K562 (cell line): ENCODE measurements around the gene CS. TPM values are rescaled to one million over a fixed set of nuclear protein-coding genes. Genes with fewer than 3 reads are reported as not detected.

Experiments
- ASH1L ChIP-seq: fragments of 450-650 bp; IDR thresholded peaks from 2 replicates; pipeline ENCODE4 v1.6.1; 2018; ENCODE audit warnings: borderline replicate concordance, mild to moderate bottlenecking, low read depth; ENCODE audit not compliant: partially characterized antibody
- BDP1 ChIP-seq: IDR thresholded peaks from 3 replicates; pipeline ENCODE4 v1.6.1; 2011; ENCODE audit not compliant: insufficient read length, insufficient read depth
- BMI1 ChIP-seq: fragments of 150-350 bp; IDR thresholded peaks from 2 replicates; pipeline ENCODE4 v1.6.1; 2014; ENCODE audit warnings: low read length
- BRF2 ChIP-seq: IDR thresholded peaks from 3 replicates; pipeline ENCODE4 v1.6.1; 2011; ENCODE audit warnings: borderline replicate concordance, mild to moderate bottlenecking; ENCODE audit not compliant: insufficient read length, insufficient read depth
- CHD2 ChIP-seq: IDR thresholded peaks from 2 replicates; pipeline ENCODE4 v1.6.1; 2011; ENCODE audit warnings: low read depth, low read length
- EGR1 ChIP-seq: fragments of 450-650 bp; conservative IDR thresholded peaks from 2 replicates; pipeline ENCODE4 v1.6.1; 2017; ENCODE audit warnings: mild to moderate bottlenecking
- ETV1 ChIP-seq: fragments of 450-650 bp; conservative IDR thresholded peaks from 2 replicates; pipeline ENCODE4 v1.6.1; 2016; ENCODE audit warnings: missing genetic modification characterization, control low read depth, low read depth, missing compliant biosample characterization
- FIP1L1 ChIP-seq: fragments of 200-400 bp; formaldehyde crosslinking; IDR thresholded peaks from 2 replicates; pipeline ENCODE4 v1.6.1; 2018; ENCODE audit warnings: mild to moderate bottlenecking, low read depth, low read length; ENCODE audit not compliant: poor library complexity, severe bottlenecking
- GABPB2 ChIP-seq: fragments of 250-450 bp; sonication (Bioruptor Pico); conservative IDR thresholded peaks from 2 replicates; pipeline ENCODE4 v1.5.1; 2021; ENCODE audit warnings: mild to moderate bottlenecking
- HES1 ChIP-seq: fragments of 450-650 bp; IDR thresholded peaks from 2 replicates; pipeline ENCODE4 v1.6.1; 2016; ENCODE audit warnings: low read depth, mild to moderate bottlenecking, moderate library complexity
- JUN ChIP-seq, 2 experiments: sonication (generic) in 1 of 2; formaldehyde crosslinking in 1 of 2; IDR thresholded peaks; 2 replicates each; pipeline versions ENCODE4 v1.6.1 to v1.8.0; 2012 to 2022; ENCODE audit warnings: borderline replicate concordance in 2 of 2, mild to moderate bottlenecking in 2 of 2, improper control_type of control experiment in 1 of 2, low read depth in 1 of 2, low read length in 1 of 2, missing genetic modification reagents in 1 of 2
- KDM5B ChIP-seq: fragments of 200-600 bp; sonication (generic); IDR thresholded peaks from 2 replicates; pipeline ENCODE4 v1.6.1; 2012; ENCODE audit warnings: low read depth, mild to moderate bottlenecking, moderate library complexity, low read length, control low read depth, inconsistent platforms; ENCODE audit not compliant: insufficient replicate concordance
- MBD2 ChIP-seq: sonication (generic); IDR thresholded peaks from 2 replicates; pipeline ENCODE4 v1.6.1; 2016; ENCODE audit warnings: low read depth, borderline replicate concordance
- MXD1 ChIP-seq: fragments of 250-450 bp; sonication (Bioruptor Pico); IDR thresholded peaks from 2 replicates; pipeline ENCODE4 v1.8.0; 2021; ENCODE audit warnings: borderline replicate concordance, mild to moderate bottlenecking, moderate library complexity; ENCODE audit not compliant: poor library complexity, severe bottlenecking
- RBM25 ChIP-seq: fragments of 200-400 bp; formaldehyde crosslinking; IDR thresholded peaks from 2 replicates; pipeline ENCODE4 v1.6.1; 2018; ENCODE audit warnings: low read length, low read depth, moderate library complexity; ENCODE audit not compliant: severe bottlenecking
- SAFB ChIP-seq: fragments of 200-400 bp; formaldehyde crosslinking; IDR thresholded peaks from 2 replicates; pipeline ENCODE4 v1.6.1; 2017; ENCODE audit warnings: low read depth, low read length, borderline replicate concordance
- SPI1 ChIP-seq: IDR thresholded peaks from 2 replicates; pipeline ENCODE4 v1.6.1; 2011; ENCODE audit warnings: low read depth, low read length, control low read depth, borderline replicate concordance
- SRSF7 ChIP-seq: fragments of 200-400 bp; formaldehyde crosslinking; optimal IDR thresholded peaks from 2 replicates; pipeline ENCODE3; 2017; ENCODE audit warnings: mild to moderate bottlenecking, low read depth, low read length
- TAF15 ChIP-seq: fragments of 200-400 bp; formaldehyde crosslinking; IDR thresholded peaks from 2 replicates; pipeline ENCODE4 v1.6.1; 2017; ENCODE audit warnings: mild to moderate bottlenecking, low read depth, low read length, moderate library complexity
- TEAD4 ChIP-seq, 2 experiments: sonication (generic) in 1 of 2; formaldehyde crosslinking in 1 of 2; IDR thresholded peaks; 2 replicates each; pipeline versions ENCODE4 v1.6.1 to v1.8.0; 2012 to 2022; ENCODE audit warnings: borderline replicate concordance in 1 of 2, inconsistent platforms in 1 of 2, low read length in 1 of 2, mild to moderate bottlenecking in 1 of 2, missing genetic modification reagents in 1 of 2
- ZFPM2 ChIP-seq: fragments of 250-450 bp; sonication (Bioruptor Pico); IDR thresholded peaks from 2 replicates; pipeline ENCODE4 v1.5.1; 2022; ENCODE audit warnings: mild to moderate bottlenecking
- ZNF639 ChIP-seq, 2 experiments: fragments of 200-800 bp in 1 of 2; sonication (Bioruptor generic) in 1 of 2; sonication (generic) in 1 of 2; formaldehyde crosslinking in 1 of 2; IDR thresholded peaks in 1 of 2; conservative IDR thresholded peaks in 1 of 2; 2 replicates each; pipeline versions ENCODE4 v1.5.0 to v1.6.1; 2016 to 2020; ENCODE audit warnings: missing compliant biosample characterization in 1 of 2, missing genetic modification characterization in 1 of 2, missing genetic modification reagents in 1 of 2
- polyA plus RNA-seq, 8 experiments: library from polyadenylated mRNA; depleted of rRNA in 4 of 8; stranded (reverse) in 5 of 8; unstranded in 3 of 8; fragments of >200 nt; fragmentation: Nextera tagmentation in 2 of 8; fragmentation: Illumina TruSeq in 1 of 8; extraction: Ambion mirVana in 2 of 8; extraction: Trizol in 1 of 8; gene quantifications; 2 replicates each; pipeline versions ENCODE4 v1.2.1 to v1.2.3, GENCODE V29; 2011 to 2014; ENCODE audit warnings: inconsistent platforms in 1 of 8, missing spikeins in 1 of 8
- total RNA-seq, 7 experiments: library from RNA; depleted of rRNA in 6 of 7; stranded (reverse); fragments of >200 nt in 6 of 7; fragmentation: Illumina TruSeq in 2 of 7; extraction: Trizol in 2 of 7; gene quantifications; 2 replicates each; pipeline versions ENCODE4 v1.2.1 to v1.2.3, GENCODE V29; 2011 to 2021; ENCODE audit warnings: low replicate concordance in 1 of 7

Gene CS
- total and polyA plus RNA-seq, 9 of the 15 experiments (the other 6 are each of a cell fraction or from before 2014, with no cell fraction given) = 99.9 to 390 (median 149) TPM

GRCh38 chr12:56224102-56224701 lies 75.9 kb downstream of the CS start, which contains the start of gene NABP2 (continued):
- TF ChIP-seq BRF2 (no peak), RBM25 (peak; percentile 99), ZNF639 (CRISPR knock-in tag; conservative IDR thresholded peaks at IDR 0.05 in 1 of 2, IDR thresholded peaks at IDR 0.05 in 1 of 2) (peak in 1 of 2 experiments; percentile 67; a peak in 1 of 4 replicates), CHD2 (peak; percentile 65; the same call in 1 of the 2 replicates), SPI1 (no peak), ZFPM2 (0 out of 2 replicates have a peak, but pooled peaks have one; percentile 20), GABPB2 (no peak), TEAD4 (IDR thresholded peaks at IDR 0.05; ENCODE audit: low read length) (peak; percentile 38; the same call in 1 of the 2 replicates), TEAD4 (CRISPR knock-in tag; IDR thresholded peaks at IDR 0.05; ENCODE audit: borderline replicate concordance) (no peak), MXD1 (CRISPR knock-in tag) (no peak), FIP1L1 (peak; percentile 42), ETV1 (tag) (peak; percentile 85), BDP1 (no peak), ASH1L (peak; percentile 85), SRSF7 (no peak), SAFB (peak; percentile 33; the same call in 1 of the 2 replicates), JUN (IDR thresholded peaks at IDR 0.05; ENCODE audit: borderline replicate concordance, low read depth, low read length) (peak; percentile 34; the same call in 1 of the 2 replicates), JUN (CRISPR knock-in tag; IDR thresholded peaks at IDR 0.05; ENCODE audit: borderline replicate concordance) (no peak), KDM5B (peak; percentile 40), TAF15 (no peak), HES1 (peak; percentile 61), MBD2 (peak; percentile 89), EGR1 (peak; percentile 47), BMI1 (no peak)
